Activated CD4-positive, alpha-beta memory T cell treated with anti-CD3 and anti-CD28 coated beads, Interleukin-2, amount 10 ng/mL, durations not matched to agents 7 days and 5 days (primary cell): Measurements from ENCODE around the gene AKNA. TPM values are rescaled to one million over a fixed set of nuclear protein-coding genes. Genes with fewer than 3 reads are reported as not detected.
"Not testable (repeated sequence)": the region's sequence is repeated elsewhere in the genome, so short reads cannot be mapped to it uniquely, and the experiment has no call there.

Experiments used
- CTCF ChIA-PET: fragments of 350-600 bp; sonication (Branson Sonifier 250); formaldehyde crosslinking; loops from one replicate; lab custom pipeline; 2021; ENCODE audit warnings: antibody characterized with exemption, inconsistent platforms; lab: Charles Lee
- POLR2A ChIA-PET: fragments of 350-600 bp; sonication (Branson Sonifier 250); formaldehyde crosslinking; loops from one replicate; lab custom pipeline; 2021; ENCODE audit warnings: antibody characterized with exemption; lab: Charles Lee
- DNase-seq: peaks from one replicate; pipeline ENCODE4 v3.0.0-alpha.2; 2020
- H3K27ac Mint-ChIP-seq: one replicate; pipeline ENCODE4 v1.8.0; 2021; ENCODE audit warnings: mild to moderate bottlenecking, mixed read lengths
- H3K27me3 Mint-ChIP-seq: one replicate; pipeline ENCODE4 v1.8.0; 2021; ENCODE audit warnings: mixed read lengths
- H3K36me3 Mint-ChIP-seq: one replicate; pipeline ENCODE4 v1.8.0; 2021; ENCODE audit warnings: low read depth, mixed read lengths
- H3K4me1 Mint-ChIP-seq: one replicate; pipeline ENCODE4 v1.8.0; 2021; ENCODE audit warnings: mixed read lengths
- H3K4me3 Mint-ChIP-seq: one replicate; pipeline ENCODE4 v1.8.0; 2021; ENCODE audit warnings: mild to moderate bottlenecking, mixed read lengths
- H3K9me3 Mint-ChIP-seq: one replicate; pipeline ENCODE4 v1.8.0; 2021; ENCODE audit warnings: mixed read lengths
- total RNA-seq, 2 experiments: library from RNA; stranded (reverse); gene quantifications; one replicate each; pipeline ENCODE4 v1.2.3, GENCODE V29; 2021

AKNA gene
- total RNA-seq, 2 experiments from 2014 or later: 350 to 355 TPM

DNA sequence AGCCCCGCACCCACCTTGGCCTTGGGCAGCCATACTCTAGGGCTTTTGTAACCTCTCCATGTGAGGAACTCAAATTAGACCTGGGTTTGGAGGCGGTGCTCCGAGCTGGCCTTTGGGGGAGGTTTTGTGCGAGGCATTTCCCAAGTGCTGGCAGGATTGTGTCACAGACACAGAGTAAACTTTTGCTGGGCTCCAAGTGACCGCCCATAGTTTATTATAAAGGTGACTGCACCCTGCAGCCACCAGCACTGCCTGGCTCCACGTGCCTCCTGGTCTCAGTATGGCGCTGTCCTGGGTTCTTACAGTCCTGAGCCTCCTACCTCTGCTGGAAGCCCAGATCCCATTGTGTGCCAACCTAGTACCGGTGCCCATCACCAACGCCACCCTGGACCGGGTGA lies 58.2 kb downstream of the AKNA start, which contains the start of gene ORM2:
Gene ORM2, plus strand, starts transcription at position 245 of the 398 bp plus-strand sequence. Its CDS starts 36 bp downstream, at position 281.
- DNase-seq, H3K4me3 Mint-ChIP-seq, H3K4me1 Mint-ChIP-seq, CTCF ChIA-PET, H3K9me3 Mint-ChIP-seq, POLR2A ChIA-PET, H3K36me3 Mint-ChIP-seq, H3K27ac Mint-ChIP-seq, H3K27me3 Mint-ChIP-seq: not testable (repeated sequence)

- H3K27me3 Mint-ChIP-seq, H3K4me1 Mint-ChIP-seq, DNase-seq, H3K27ac Mint-ChIP-seq, H3K4me3 Mint-ChIP-seq, POLR2A ChIA-PET, CTCF ChIA-PET, H3K36me3 Mint-ChIP-seq, H3K9me3 Mint-ChIP-seq: not testable (repeated sequence)
Measured at GRCh38 chr9:114328937-114329624, 58.7 kb downstream of the AKNA start.

DNA sequence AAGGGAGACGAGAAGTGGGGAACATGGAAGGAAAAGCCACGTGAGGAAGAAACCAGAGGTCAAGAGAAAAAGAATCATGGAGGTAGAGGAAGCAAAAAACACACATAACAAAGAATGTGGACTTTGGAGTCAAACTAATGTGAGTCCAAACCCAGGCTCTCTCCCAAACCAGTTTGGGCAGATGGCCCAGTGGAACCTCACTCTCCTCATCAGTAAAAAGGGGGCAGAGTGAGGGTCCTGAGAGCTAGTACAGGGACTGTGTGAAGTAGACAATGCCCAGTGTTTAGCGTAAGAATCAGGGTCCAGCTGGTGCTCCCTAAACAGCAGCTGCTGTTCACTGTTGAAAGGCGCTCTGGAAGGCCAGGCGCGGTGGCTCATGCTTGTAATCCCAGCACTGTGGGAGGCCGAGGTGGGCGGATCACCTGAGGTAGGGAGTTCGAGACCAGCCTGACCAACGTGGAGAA lies 59.4 kb downstream of the AKNA start:
- H3K36me3 Mint-ChIP-seq, H3K4me1 Mint-ChIP-seq, CTCF ChIA-PET, H3K27ac Mint-ChIP-seq, DNase-seq, H3K27me3 Mint-ChIP-seq, H3K4me3 Mint-ChIP-seq, H3K9me3 Mint-ChIP-seq: not testable (repeated sequence)
- POLR2A ChIA-PET: interaction anchor here (0.6 kb wide), 1 partner anchor 27 kb away, joined by 3 read pairs; no protein-coding TSS in a partner anchor

DNA sequence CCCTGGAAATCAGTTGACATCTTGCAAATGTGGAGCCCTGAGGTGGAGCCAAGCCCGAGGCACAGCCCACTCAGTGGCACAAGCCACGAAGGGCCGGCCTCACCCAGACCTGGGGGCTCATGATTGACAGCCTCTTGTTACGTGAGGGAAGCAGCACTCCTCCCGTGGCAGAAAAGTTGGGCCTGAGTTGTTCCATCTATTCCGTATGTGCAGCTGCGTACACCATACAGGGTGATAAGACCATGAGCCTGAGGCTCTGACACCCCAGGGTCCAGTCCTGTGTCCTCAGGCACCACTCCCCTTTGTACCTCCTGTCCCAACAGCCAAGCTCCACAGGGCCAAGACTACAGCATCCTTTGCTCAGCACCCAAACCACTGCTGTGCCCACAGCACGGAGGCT lies 60.0 kb downstream of the AKNA start:
- no peaks in the 10 kb centered on the region for H3K36me3 Mint-ChIP-seq
- no peak overlapping the region for H3K27ac Mint-ChIP-seq
- ChIA-PET CTCF (no interaction called here), POLR2A (interaction anchor here (0.6 kb wide), 1 partner anchor 28 kb away, joined by 3 read pairs; no protein-coding TSS in a partner anchor)
- no peak for DNase-seq
- no peaks in the 10 kb centered on the region for H3K27me3 Mint-ChIP-seq
- no peak overlapping the region for H3K4me3 Mint-ChIP-seq
- H3K9me3 Mint-ChIP-seq: no peaks in the 10 kb centered on the region
- H3K4me1 Mint-ChIP-seq: no peaks in the 10 kb centered on the region

DNA sequence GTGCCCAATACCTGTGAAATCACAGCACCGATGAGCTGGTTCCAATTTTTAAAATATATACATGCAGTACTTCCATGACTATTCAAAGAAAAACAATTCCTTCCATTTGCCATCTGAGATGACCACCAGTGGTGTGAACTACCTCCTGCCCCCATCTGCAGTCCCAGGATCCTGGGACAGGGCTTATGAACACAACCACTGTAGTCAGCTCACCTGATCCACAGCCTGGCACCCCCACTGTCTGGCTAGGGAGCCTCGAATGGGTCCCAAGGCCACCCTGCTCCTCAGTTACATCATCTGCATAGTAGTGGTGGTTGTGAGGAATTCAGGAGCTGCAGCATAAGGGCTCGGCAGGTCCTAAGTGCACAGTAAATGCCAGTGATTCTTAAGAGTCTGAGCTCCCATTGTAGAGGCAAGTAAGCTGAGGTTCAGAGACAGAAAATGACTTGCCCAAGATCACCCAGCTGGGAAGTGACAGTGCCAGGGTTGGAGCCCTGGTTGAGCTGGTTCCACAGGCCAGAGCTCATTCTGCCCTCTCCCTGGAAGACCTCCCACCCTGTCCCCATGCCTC lies 62.0 kb downstream of the AKNA start:
- H3K36me3 Mint-ChIP-seq, H3K4me3 Mint-ChIP-seq, POLR2A ChIA-PET, H3K27ac Mint-ChIP-seq, DNase-seq, H3K27me3 Mint-ChIP-seq, CTCF ChIA-PET, H3K4me1 Mint-ChIP-seq, H3K9me3 Mint-ChIP-seq: not testable (repeated sequence)

- H3K36me3 Mint-ChIP-seq, CTCF ChIA-PET, H3K4me1 Mint-ChIP-seq, POLR2A ChIA-PET, H3K4me3 Mint-ChIP-seq, DNase-seq, H3K9me3 Mint-ChIP-seq, H3K27me3 Mint-ChIP-seq, H3K27ac Mint-ChIP-seq: not testable (repeated sequence)
Measured at GRCh38 chr9:114324965-114325364, 62.8 kb downstream of the AKNA start.

DNA sequence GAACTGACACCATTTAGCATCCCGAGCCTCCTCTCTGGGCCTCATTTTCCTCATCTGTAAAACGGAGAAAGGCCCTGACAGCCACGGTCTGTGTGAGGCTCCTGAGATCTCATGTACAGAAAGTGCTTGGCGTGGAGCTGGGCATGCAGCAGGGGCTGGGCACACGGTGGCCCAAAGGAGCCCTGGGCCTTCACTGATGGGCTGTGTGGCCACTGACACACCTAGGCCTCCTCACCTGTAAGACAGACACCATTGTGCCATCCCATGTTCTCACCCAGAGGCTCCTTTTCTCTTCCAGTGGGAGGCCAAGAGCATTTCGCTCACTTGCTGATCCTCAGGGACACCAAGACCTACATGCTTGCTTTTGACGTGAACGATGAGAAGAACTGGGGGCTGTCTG lies 63.3 kb downstream of the AKNA start:
- no peaks in the 10 kb centered on the region for H3K27me3 Mint-ChIP-seq
- H3K36me3 Mint-ChIP-seq: no peaks in the 10 kb centered on the region
- H3K27ac Mint-ChIP-seq: no peak overlapping the region
- ChIA-PET POLR2A (no interaction called here), CTCF (no interaction called here)
- DNase-seq: no peak
- H3K4me1 Mint-ChIP-seq: peaks cover 4% of the 10 kb centered on the region
- no peak overlapping the region for H3K4me3 Mint-ChIP-seq
- H3K9me3 Mint-ChIP-seq: no peaks in the 10 kb centered on the region

DNA sequence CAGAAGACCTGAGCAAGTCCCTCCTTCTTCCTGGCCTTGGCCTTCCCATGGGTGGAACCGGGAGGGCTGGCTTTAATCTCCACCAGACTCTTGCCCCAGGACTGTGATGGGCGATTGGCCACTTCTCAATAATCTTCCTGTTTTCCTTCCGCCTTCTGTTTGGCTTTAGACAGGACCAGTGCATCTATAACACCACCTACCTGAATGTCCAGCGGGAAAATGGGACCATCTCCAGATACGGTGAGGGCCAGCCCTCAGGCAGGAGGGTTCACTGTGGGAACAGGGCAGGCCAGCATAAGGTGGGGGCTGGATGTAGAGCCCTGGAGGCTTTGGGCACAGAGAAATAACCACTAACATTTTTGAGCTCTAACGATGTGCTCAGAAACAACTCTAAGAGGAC lies 63.9 kb downstream of the AKNA start:
- H3K9me3 Mint-ChIP-seq, H3K36me3 Mint-ChIP-seq, POLR2A ChIA-PET, H3K27me3 Mint-ChIP-seq, H3K4me1 Mint-ChIP-seq, H3K27ac Mint-ChIP-seq, CTCF ChIA-PET, H3K4me3 Mint-ChIP-seq, DNase-seq: not testable (repeated sequence)

DNA sequence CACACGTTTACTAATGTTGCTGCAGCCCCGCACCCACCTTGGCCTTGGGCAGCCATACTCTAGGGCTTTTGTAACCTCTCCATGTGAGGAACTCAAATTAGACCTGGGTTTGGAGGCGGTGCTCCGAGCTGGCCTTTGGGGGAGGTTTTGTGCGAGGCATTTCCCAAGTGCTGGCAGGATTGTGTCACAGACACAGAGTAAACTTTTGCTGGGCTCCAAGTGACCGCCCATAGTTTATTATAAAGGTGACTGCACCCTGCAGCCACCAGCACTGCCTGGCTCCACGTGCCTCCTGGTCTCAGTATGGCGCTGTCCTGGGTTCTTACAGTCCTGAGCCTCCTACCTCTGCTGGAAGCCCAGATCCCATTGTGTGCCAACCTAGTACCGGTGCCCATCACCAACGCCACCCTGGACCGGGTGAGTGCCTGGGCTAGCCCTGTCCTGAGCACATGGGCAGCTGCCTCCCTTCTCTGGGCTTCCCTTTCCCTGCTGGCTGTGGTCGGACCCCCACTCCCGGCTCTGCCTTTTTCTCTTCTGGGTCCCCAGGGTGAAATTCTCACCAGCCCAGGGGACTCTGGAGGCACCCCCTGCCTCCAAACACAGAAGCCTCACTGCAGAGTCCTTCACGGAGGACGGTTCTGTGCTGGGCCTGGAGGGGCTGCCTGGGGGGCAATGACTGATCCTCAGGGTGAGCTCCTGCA lies 64.8 kb downstream of the AKNA start, which contains the start of gene ORM1:
Gene ORM1, plus strand, starts transcription at position 268 of the 701 bp plus-strand sequence. Its CDS starts 36 bp downstream, at position 304.
- CTCF ChIA-PET, H3K9me3 Mint-ChIP-seq, POLR2A ChIA-PET, H3K36me3 Mint-ChIP-seq, H3K4me3 Mint-ChIP-seq, DNase-seq, H3K27ac Mint-ChIP-seq, H3K27me3 Mint-ChIP-seq: not testable (repeated sequence)
- peaks cover 10% of the 10 kb centered on the region for H3K4me1 Mint-ChIP-seq

- CTCF ChIA-PET, H3K27me3 Mint-ChIP-seq, H3K9me3 Mint-ChIP-seq, H3K4me3 Mint-ChIP-seq, H3K36me3 Mint-ChIP-seq, POLR2A ChIA-PET, H3K27ac Mint-ChIP-seq, DNase-seq: not testable (repeated sequence)
- peaks cover 14% of the 10 kb centered on the region for H3K4me1 Mint-ChIP-seq
Measured at GRCh38 chr9:114322160-114322818, 65.5 kb downstream of the AKNA start.

DNA sequence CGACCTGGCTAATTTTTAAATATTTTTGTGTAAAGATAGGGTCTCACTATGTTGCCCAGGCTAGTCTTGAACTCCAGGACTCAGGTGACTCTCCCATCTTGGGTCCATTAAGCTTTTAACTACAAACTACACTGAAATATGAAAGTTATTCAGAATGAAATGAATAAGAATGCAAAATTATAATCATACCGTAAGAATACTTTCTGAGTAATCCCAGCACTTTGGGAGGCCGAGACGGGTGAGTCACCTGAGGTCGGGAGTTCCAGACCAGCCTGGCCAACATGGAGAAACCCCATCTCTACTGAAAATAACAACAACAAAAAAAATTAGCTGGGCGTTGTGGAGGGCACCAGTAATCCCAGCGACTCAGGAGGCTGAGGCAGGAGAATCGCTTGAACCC lies 66.0 kb downstream of the AKNA start:
- POLR2A ChIA-PET: no interaction called here
- no peak overlapping the region for H3K27ac Mint-ChIP-seq
- no peaks in the 10 kb centered on the region for H3K9me3 Mint-ChIP-seq
- no peak overlapping the region for H3K4me3 Mint-ChIP-seq
- H3K4me1 Mint-ChIP-seq: peaks cover 14% of the 10 kb centered on the region
- H3K27me3 Mint-ChIP-seq: peaks cover 4% of the 10 kb centered on the region
- DNase-seq: no peak
- no peaks in the 10 kb centered on the region for H3K36me3 Mint-ChIP-seq
- CTCF ChIA-PET: no interaction called here

DNA sequence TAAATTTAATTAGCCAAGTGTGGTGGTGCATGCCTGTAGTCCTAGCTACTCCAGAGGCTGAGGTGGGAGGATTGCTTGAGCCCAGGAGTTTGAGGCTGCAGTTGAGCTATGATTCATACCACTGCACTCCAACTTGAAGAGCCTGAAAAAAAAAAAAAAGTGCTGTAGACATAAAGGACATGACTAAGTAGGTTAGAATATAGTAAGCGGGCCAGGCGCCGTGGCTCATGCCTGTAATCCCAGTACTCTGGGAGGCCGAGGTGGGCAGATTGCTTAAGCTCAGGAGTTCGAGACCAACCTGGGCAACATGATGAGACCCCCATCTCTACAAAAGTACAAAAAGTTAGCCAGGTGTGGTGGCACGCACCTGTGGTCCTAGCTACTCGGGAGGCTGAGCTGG lies 67.1 kb downstream of the AKNA start:
- H3K27me3 Mint-ChIP-seq, CTCF ChIA-PET, H3K4me3 Mint-ChIP-seq, H3K36me3 Mint-ChIP-seq, H3K27ac Mint-ChIP-seq, DNase-seq, H3K9me3 Mint-ChIP-seq: not testable (repeated sequence)
- POLR2A ChIA-PET: interaction anchor here (0.6 kb wide), 1 partner anchor 787 kb away, joined by 3 read pairs; no protein-coding TSS in a partner anchor
- H3K4me1 Mint-ChIP-seq: peaks cover 14% of the 10 kb centered on the region

DNA sequence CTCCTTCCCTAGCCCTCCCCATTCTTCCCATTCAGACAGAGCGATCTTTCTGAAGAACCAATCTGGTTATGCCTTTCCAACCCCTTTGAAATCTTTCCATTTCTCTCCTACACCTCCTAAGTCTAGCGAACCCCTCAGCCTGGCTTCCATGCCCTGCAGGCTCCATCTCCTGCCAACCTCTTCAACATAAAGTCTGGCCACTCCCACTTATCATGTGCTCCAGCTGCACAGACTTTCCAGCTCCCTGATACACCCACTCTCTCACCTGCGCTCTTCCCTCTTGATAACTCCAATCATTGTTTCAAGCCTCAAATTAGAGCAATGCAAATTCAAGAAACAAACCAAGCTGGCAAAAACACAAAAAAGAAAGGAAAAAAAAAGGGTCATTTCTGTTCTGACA lies 68.6 kb downstream of the AKNA start:
- DNase-seq: no peak
- no peak overlapping the region for H3K4me3 Mint-ChIP-seq
- peaks cover 14% of the 10 kb centered on the region for H3K4me1 Mint-ChIP-seq
- no peaks in the 10 kb centered on the region for H3K9me3 Mint-ChIP-seq
- ChIA-PET POLR2A (no interaction called here), CTCF (interaction anchor here (1.3 kb wide), 1 partner anchor 28 kb away, joined by 5 read pairs; no protein-coding TSS in a partner anchor)
- H3K36me3 Mint-ChIP-seq: no peaks in the 10 kb centered on the region
- no peak overlapping the region for H3K27ac Mint-ChIP-seq
- peaks cover 4% of the 10 kb centered on the region for H3K27me3 Mint-ChIP-seq
